ENCODE measurements around the gene KERA.

The KERA gene

GRCh38 chr12:91017511-91018263 lies 40.1 kb downstream of the KERA start:
- no peak for DNase-seq (ENCODE audit: low read depth)
- TF ChIP-seq CTCF (IDR thresholded peaks at IDR 0.05; ENCODE audit: low read length, missing control alignments), result no peak
- no peak overlapping the region for H3K4me3 ChIP-seq (replicated peaks; ENCODE audit: low read depth, low read length)

DNA sequence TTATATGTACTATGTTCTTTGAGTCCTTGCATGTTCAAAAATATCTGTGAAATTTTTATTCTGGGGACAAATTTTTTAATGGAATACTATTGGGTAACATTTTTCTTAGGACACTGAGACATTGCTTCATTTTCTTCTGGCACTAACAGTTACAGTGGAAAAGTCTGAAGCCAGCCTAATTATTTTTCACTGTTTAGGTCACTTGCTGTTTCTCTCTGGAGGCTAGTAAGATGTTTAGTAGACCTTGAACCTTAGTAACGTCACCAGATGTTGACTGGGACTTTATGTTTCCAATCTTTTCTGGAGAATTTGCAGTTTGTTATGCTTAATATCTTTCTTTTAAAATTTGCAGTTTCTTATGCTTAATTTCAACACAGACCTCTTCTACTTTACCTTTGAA lies 40.8 kb downstream of the KERA start:
- no peak for TF ChIP-seq CTCF (IDR thresholded peaks at IDR 0.05; ENCODE audit: low read length, missing control alignments)
- no peak overlapping the region for H3K4me3 ChIP-seq (replicated peaks; ENCODE audit: low read depth, low read length)
- no peak for DNase-seq (ENCODE audit: low read depth)

DNA sequence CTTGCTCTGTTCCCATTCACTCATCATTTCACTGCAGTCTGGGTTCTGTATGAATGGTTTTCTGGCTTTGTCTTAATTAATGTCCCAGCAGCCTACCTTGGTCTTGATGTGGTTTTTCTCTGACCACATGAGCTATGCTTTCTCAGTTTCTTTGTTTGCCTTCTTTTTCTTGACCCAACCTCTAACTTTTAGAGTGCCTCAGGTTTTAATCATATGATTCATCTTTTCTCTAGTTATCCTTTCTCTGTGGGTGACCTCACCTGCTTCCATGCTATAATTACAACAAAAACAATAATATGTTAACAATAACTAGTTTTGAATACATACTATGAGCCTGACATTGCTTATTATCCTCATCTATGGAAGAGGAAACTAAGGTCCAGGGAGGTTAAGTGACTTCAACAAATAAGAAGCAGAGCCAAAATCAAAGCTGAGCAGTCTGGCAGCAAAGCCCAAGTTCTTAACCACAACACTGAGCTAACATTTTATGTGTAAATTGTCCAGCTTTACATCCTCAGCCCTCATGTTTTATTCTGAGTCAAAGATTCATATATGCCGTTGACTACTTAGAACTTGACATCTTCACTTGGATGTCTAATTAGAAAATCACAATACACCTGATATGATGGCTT lies 48.4 kb downstream of the KERA start:
- no peak for TF ChIP-seq CTCF (IDR thresholded peaks at IDR 0.05; ENCODE audit: low read length, missing control alignments)
- no peak overlapping the region for H3K4me3 ChIP-seq (replicated peaks; ENCODE audit: low read depth, low read length)
- peak; percentile 7 for DNase-seq (ENCODE audit: low read depth)

- no peak for TF ChIP-seq CTCF (IDR thresholded peaks at IDR 0.05; ENCODE audit: low read length, missing control alignments)
- DNase-seq (ENCODE audit: low read depth), result no peak
- H3K4me3 ChIP-seq (replicated peaks; ENCODE audit: low read depth, low read length), result no peak overlapping the region
Observed at GRCh38 chr12:91007531-91008290, 50.1 kb downstream of the KERA start.

DNA sequence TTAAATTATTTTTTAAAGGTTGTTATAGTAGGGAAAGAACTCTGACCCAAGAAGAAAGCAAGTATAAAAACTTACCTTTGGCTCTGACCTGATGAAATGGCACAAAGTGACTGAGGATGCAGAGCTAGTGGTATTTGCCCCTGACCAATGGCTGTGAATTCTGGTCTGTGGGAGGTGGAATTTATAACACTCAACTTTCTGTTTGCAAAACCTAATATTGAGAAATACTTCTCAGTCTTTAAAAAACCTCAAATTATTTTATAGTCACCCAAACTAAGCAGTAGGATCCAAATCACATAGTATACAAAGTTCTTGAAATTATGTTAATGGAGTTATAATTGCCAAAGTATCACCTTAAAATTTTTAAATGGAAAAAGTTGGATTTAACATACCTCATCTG lies 53.0 kb downstream of the KERA start, which contains the start of gene EPYC:
TSS of gene EPYC (minus strand) at position 101 of the 400 bp plus-strand sequence. CDS start 2,407 bp downstream, outside the sequence.
- DNase-seq (ENCODE audit: low read depth), result no peak
- TF ChIP-seq CTCF (IDR thresholded peaks at IDR 0.05; ENCODE audit: low read length, missing control alignments), result no peak
- no peak within 1 kb of the TSS for H3K4me3 ChIP-seq (replicated peaks; ENCODE audit: low read depth, low read length)

DNA sequence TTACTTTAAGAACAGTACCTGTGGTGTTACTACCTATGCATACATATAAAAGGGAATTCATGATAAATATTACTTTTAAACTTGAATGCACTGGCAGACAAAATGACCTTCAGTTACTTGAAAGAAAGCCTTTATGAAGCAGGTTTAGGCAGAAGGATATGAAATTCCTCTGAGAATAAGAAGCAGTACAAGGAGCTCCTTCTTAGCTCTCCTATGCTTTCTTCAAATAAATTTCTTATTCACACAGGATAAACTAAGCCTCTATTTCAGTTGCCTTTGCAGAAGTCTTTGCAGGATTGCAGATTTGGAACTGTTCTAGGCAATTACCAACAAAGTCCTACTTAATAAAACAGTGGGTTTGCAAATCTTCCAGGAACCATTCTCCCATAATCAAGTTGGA lies 54.1 kb downstream of the KERA start:
- H3K4me3 ChIP-seq (replicated peaks; ENCODE audit: low read depth, low read length), result no peak overlapping the region
- no peak for DNase-seq (ENCODE audit: low read depth)
- no peak for TF ChIP-seq CTCF (IDR thresholded peaks at IDR 0.05; ENCODE audit: low read length, missing control alignments)

Measured in fibroblast of pulmonary artery (primary cell).